GM19193 (cell line): ENCODE measurements around the gene NDOR1.

ENCODE experiments used
- POLR2A ChIP-seq: IDR thresholded peaks from 4 replicates; pipeline ENCODE4 v1.6.1; 2011; ENCODE audit not compliant: insufficient read depth, insufficient read length; ENCODE audit errors: extremely low read depth

Gene NDOR1

DNA sequence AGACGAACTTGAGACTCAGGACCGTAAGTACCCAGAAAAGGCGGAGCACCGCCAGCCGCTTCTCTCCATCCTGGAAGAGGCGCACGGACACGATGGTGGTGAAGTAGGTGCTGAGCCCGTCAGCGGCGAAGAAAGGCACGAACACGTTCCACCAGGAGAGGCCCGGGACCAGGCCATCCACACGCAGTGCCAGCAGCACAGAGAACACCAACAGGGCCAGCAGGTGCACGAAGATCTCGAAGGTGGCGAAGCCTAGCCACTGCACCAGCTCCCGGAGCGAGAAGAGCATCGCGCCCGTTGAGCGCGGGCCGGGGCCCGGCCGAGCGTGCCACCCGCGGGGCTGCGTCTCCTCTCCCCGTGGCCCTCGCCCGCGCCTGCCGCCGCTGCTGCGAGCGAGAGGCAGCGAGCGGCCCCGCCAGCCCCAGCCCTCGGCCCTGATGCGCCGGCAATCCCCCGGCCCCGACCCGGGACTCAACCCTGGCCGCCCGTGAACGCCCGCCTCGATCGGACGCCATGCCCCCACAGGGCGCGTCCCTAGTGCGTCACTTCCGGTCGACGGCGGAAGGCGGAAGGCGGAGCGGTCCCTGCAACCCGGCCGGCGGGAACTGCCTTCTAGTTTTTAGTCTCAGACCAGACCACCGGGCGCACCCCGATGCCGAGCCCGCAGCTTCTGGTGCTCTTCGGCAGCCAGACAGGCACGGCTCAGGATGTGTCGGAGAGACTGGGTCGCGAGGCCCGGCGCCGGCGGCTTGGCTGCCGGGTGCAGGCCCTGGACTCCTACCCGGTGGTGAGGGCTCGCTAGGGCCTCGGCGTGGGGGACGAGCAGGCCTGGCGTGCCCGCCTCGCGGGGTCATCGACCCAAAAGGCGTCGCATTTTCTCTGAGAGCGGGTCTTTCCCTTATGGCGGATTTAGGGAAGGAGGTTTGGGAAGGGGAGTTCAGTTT is at the start of gene NDOR1, which contains the start of gene TMEM203:
TSS of gene NDOR1 (plus strand) at position 575 of the 944 bp plus-strand sequence. CDS start at position 653, 78 bp downstream.
TSS of gene TMEM203 (minus strand) at position 523 of the 944 bp plus-strand sequence. CDS start at position 289, 234 bp downstream.
- peak; percentile 93 for TF ChIP-seq POLR2A

DNA sequence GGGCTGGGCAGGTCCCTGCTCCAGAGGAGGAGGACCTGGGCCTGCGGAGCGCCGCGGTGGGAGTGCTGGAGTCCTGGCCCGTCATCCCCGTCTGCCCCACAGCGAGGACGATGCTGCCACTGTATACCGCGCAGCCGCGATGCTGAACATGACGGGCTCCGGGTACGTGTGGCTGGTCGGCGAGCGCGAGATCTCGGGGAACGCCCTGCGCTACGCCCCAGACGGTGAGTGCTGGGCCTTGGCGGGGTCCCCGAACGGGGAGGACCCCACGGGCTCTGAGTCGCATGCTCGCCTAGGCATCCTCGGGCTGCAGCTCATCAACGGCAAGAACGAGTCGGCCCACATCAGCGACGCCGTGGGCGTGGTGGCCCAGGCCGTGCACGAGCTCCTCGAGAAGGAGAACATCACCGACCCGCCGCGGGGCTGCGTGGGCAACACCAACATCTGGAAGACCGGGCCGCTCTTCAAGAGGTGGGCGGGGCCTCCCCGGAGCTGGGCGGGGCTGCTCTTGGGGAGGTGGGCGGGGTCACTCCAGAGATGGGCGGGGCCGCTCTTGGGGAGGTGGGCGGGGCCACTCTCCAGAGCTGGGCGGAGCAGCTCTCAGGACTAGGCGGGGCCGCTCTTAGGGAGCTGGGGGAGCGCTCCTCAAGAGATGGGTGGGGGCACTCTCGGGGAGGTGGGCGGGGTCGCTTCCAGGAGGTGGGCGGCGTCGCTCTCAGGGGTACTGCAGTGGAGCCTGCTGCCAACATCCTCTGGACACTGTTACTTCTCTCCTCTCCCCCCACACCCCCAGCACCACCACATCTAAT is 48.7 kb upstream of the NDOR1 start:
- no peak for TF ChIP-seq POLR2A

DNA sequence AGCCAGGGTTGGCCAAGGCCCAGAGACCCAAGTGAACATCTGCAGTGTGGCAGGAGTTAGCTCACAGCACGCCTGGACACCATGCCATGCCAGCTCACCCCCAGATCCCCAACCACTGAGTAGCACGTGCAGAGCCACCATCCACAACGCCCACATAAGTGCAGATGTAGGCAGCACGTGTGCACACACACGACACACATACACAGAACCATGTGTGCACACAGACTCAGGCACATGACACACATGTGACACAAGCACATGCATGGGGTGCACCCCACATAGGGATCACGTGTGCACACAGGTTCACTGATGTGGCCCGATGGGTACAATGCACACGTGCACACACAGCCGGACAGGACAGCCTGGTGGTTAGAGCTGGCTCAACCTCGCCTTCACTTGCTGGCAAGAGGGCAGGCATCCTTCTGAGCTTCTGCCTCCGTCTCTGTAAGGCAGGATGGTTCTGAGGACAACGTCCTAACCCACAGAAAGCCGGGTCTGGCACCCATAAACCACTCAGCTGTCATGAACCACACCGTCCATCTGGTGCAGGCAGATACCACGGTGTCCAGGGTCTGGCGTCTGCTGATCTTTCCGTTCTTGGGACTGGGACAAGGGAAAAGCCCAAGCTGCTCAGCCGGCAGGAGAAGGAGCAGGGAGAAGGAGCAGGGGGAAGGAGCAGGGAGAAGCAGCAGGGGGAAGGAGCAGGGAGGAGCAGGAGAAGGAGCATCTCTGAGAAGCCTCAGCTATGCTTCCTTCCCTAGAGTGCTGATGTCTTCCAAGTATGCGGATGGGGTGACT is 47.7 kb upstream of the NDOR1 start:
- no peak for TF ChIP-seq POLR2A

DNA sequence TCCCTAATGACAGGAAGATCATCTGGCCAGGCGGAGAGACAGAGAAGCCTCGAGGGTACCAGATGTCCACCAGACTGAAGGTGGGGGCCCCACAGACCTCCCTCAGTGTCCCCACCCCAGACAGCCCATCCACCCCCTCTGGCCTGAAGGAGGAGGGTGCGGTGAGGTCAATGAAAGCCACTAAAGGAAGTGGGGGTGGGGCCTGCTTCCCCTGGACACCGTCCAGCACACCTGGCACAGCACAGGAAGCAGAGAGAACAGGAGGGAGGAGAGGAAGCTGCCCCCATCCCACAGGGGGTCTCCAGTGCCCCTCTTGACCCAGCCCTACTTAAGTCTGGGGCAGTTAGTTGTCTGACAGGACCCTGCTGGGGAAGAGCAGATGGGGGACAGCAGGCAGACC is 46.9 kb upstream of the NDOR1 start:
- no peak for TF ChIP-seq POLR2A

DNA sequence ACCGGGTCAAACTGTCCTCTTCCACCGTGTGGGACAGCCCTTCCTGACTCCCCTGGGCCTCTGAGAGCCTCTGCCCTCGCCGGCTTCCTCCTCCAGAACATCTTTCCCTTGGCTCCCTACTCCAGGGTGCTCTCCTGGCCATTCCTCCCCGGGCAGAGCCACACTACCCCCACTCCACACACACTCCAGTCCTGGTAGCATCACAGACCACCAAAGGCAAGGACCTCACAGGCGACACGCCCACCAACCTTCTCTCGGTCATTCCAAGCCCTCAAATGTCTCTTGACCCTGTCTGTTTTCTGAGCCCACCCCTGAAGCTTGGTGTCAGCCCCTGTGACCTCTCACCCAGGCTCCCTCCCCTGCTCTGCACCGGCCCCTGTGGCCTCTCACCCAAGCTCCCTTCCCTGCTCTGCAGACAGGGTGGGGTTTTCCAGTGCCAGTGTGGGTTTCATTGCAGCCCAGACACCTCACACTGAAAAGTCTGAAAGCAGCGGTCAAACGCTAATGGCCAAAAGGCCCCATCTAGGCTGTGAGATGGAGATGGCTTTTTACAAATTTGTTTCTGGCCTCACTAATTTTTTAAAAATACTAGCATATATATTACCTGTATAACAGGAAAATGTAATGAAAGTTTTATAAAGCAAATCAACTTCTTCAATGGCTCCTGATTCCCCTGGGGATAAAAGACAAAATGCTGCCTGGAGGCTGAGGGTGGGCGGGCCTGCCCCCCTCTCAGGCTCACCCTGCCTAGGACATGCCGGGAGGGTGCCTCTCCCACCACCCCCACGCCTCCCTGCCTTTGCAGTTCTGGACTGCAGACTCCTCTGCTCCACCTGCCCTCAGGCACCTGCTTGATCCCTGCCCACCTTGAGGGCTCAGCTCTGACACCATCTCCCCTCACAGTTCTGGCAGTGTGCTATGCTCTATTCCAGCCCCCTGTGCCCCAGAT is 46.1 kb upstream of the NDOR1 start:
- TF ChIP-seq POLR2A: no peak

DNA sequence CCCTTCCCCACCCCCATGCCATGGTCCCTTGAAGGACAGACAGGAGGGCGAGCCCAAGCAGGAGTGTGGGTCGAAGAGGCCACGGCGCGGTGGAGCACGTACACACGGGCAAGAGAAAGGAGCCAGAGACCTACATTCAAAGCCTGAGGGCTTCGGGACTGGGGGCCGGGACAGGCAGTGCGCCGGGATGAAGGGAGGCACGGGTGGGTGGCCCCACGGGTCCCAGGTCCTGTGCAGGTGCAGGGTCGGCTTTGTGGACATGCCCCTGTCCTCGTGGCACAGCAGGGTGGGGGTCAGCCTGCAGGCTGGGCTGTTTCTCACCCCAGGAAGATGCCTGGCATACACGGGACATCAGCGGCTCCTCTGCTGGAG is 45.5 kb upstream of the NDOR1 start:
- TF ChIP-seq POLR2A: no peak

DNA sequence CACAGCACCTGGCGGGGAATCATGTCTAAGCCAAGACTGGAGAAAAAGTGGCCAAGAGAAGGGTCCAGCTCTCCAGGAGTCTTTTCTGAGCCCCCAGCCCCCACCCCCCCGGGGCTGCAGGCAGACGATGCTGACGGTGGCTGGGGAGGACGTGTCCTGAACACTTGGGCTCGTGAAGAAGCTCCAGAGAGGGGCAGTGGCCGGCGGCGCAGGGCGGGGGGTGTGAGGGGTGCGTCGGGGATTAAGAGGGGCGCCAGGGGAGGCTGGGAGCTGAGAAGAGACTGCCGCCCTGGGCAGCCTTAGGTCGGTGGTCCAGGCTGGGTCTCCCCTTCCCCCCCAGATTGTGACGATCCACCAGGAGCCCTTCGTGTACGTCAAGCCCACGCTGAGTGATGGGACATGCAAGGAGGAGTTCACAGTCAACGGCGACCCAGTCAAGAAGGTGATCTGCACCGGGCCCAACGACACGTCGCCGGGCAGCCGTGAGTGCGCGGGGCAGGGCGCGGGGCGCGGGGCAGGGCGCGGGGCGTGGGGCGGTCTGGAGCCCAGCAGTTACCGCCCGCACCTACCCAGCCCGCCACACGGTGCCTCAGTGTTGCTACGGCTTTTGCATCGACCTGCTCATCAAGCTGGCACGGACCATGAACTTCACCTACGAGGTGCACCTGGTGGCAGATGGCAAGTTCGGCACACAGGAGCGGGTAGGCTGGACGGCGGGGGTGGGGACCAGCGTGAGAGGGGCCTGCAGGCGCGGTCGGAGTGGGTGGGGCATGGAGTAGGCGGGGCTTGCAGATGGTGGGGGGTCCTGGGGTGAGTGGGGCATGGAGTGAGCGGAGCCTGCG is 44.6 kb upstream of the NDOR1 start:
- no peak for TF ChIP-seq POLR2A

DNA sequence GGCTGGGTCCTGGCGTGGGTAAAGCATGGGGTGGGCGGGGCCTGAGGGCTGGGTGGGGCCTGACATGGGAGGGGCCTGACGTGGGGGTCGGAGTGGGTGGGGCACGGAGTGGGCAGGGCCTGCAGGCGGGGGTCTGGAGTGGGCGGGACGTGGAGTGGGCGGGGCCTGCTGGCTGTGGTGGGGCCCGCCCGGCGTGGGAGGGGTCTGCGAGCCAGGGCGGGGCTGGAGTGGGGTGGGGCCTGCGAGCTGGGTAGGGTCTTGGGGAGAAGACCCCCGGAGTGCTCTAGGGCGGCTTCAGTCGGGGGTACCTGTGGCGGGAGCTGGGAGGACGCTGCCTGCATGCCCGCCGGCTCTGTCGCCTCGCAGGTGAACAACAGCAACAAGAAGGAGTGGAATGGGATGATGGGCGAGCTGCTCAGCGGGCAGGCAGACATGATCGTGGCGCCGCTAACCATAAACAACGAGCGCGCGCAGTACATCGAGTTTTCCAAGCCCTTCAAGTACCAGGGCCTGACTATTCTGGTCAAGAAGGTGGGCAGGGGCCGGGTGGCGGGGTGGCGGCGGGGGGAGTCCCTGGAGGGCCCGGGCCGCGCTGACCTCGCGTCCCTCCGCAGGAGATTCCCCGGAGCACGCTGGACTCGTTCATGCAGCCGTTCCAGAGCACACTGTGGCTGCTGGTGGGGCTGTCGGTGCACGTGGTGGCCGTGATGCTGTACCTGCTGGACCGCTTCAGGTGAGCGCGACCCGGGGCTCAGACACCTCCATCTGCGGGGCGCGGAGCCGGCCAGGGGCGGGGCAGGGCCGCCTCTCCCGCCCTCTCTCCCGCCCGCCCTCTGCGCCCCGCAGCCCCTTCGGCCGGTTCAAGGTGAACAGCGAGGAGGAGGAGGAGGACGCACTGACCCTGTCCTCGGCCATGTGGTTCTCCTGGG is 43.7 kb upstream of the NDOR1 start:
- no peak for TF ChIP-seq POLR2A

DNA sequence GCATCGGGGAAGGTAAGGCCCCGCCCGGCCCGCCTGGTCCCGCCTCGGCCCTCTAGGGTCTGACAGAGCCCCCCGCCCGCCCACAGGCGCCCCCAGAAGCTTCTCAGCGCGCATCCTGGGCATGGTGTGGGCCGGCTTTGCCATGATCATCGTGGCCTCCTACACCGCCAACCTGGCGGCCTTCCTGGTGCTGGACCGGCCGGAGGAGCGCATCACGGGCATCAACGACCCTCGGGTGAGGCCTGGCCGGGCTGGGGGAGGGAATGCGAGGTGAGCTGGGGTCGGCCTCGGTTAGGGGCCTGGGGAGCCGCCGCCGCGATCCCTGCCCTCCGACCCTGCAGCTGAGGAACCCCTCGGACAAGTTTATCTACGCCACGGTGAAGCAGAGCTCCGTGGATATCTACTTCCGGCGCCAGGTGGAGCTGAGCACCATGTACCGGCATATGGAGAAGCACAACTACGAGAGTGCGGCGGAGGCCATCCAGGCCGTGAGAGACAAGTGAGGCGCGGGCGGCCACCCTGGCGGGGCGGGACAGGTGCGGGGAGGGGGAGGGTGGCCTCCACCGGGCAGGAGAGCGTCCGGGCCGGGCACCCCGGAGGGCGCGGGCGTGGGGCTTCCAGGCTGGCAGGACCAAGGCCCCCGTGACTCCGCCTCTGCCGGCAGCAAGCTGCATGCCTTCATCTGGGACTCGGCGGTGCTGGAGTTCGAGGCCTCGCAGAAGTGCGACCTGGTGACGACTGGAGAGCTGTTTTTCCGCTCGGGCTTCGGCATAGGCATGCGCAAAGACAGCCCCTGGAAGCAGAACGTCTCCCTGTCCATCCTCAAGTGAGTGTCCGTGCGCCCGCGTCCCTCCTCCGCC is 42.8 kb upstream of the NDOR1 start:
- no peak for TF ChIP-seq POLR2A

DNA sequence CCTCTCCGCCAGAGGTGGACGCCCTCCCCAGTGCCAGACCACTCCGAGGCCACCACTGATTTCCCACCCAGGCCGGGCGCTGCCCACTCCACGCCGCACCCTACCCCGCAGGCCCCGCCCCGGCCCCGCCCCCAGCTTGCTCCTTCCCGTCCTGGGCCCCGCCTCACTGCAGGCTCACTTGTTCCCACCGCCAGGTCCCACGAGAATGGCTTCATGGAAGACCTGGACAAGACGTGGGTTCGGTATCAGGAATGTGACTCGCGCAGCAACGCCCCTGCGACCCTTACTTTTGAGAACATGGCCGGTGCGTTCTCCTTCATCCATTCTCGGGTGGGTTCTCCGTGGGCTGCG is 42.2 kb upstream of the NDOR1 start:
- no peak for TF ChIP-seq POLR2A

DNA sequence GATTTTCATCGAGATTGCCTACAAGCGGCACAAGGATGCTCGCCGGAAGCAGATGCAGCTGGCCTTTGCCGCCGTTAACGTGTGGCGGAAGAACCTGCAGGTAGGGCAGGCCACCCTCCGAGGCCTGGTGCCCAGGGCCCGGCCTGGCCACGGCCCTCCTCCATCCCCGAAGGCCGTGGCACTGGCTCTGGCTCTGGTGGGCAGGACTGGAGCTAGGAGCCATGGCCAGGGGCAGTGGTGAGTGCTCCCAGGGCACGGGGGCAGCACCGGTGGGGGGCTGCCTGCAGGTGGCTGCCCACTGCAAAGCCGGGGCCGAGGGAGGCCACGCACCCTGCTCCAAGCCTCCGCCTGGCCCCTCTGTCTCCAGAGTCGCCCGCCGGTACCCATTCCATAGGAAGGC is 41.7 kb upstream of the NDOR1 start:
- no peak for TF ChIP-seq POLR2A
